ENCODE results near the gene COG1.

The COG1 gene

DNA sequence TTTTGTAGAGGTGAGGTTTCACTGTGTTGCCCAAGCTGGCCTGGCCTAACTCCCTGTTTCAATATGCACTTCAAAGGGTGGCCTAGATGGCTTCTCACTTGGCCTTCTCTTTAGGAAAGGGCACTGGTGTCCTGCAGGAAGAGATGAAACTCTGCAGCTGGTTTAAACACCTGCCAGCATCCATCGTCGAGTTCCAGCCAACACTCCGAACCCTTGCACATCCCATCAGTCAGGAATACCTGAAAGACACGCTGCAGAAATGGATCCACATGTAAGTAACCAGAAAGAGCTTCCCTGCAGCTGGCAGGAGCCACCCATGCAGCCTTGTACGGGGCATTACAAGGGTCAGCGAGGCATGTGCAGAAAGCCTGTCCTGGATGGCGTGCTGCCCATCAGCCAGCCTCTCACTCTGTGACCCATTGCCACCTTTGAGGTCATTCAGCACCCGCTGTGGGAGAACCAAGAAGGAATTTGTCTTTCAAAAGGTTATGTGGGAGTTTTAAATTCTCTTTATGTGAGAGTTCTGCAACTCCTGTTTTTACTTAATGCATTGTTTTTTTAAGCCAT is 7.0 kb downstream of the COG1 start:
- DNase-seq, result no peak

GRCh38 chr17:73200476-73200875 is 7.6 kb downstream of the COG1 start:
- DNase-seq, result no peak

DNA sequence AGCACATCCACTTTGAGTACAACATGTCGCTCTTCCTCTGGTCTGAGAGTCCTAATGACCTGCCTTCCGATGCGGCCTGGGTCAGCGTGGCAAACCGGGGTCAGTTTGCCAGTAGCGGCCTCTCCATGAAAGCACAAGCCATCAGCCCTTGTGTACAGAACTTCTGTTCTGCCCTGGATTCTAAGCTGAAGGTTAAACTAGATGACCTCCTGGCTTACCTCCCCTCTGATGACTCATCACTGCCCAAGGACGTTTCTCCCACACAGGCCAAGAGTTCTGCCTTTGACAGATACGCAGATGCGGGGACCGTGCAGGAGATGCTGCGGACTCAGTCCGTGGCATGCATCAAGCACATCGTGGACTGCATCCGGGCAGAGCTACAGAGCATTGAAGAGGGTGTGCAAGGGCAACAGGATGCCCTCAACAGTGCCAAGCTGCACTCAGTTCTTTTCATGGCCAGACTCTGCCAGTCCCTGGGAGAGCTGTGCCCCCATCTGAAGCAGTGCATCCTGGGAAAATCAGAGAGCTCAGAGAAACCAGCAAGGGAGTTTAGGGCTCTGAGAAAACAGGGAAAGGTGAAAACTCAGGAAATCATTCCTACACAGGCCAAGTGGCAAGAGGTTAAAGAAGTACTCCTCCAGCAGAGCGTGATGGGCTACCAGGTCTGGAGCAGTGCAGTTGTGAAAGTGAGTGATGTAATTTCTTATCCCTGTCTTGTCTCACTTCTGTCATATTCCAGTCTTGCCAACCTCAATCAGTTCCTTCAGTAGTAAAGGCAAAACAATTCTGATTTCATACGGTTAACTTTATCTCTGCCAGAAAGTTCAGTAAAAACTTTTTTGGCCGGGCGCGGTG is 8.6 kb downstream of the COG1 start:
- no peak for DNase-seq

DNA sequence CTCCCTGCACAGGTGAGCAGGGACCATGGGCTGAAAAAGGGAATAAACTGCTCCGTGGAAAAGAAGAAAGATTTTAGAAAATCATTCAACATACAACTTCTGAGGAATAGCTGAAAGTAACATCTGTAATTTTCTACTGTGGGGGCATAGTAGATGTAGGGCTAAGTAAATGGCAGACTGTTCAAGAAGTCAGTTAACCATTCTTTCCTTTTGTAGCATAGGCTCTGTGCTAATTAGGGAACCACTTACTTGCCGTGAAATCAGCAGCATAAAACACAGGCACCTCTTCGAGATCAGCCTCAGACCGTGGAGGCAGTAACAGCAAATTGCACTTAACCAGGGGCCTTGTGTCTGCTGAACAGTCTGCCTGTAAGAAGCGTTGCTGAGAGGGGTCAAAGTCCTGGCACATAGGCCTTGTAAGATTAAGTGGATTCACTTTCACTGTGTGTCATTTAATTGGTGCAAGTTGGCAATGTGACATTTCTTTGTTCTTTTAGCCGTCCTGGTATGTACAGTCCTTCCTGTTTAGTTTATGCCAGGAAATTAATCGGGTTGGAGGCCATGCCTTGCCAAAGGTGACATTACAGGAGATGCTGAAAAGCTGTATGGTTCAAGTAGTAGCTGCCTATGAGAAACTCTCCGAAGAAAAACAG is 10.4 kb downstream of the COG1 start:
- no peak for DNase-seq

DNA sequence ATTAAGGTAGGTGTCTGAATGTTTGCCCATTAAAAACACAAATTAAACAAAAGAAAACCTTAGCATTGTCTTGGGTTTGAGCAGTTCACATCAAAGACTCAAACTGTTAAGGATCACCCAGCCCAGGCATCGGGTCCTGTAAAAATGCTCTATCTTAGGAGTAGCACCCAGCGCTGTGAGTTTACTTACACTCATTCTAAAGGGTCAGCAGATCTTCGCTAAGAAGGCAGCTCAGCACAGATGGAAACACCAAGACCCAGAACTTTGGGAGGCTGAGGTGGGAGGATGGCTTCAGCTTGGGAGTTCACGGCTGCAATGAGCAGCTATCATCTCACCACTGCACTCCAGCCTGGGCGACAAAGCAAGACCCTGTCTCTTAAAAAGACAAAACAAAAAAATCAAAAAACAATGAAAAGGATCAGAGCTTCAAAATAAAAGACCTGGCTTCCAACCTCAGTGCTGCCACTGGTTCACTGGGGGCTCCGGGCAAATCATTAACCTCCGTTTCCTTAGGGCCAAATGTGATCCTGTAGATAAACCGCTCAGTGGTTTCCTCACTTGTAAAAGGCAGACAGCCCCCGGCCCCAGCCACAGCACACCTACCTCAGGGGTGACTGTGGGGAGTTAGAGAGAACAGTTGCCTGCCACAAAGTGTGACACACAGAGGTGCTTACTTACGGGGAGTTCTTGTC is 11.1 kb downstream of the COG1 start:
- DNase-seq, result no peak

DNA sequence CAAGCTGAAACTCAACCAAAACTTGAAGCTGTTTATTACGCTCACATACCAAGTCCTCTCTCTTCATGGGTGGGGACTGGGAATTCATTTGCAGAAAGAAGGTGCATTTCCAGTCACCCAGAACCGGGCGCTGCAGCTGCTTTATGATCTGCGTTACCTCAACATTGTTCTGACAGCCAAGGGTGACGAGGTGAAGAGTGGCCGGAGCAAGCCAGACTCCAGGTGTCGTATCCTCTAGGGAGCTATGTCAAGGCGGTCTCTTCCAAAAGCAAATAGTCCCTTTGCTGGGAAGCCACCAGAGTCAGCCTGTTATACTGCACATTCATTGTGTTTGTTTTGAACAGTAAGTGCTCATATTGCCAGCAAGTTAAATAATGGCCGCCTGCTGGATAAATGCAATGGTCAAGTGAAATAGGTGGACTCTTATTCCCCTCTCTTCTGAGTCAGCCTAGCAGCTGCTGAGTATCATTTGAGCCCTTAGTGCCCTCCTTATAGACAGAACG is 12.7 kb downstream of the COG1 start:
- DNase-seq, result no peak

DNA sequence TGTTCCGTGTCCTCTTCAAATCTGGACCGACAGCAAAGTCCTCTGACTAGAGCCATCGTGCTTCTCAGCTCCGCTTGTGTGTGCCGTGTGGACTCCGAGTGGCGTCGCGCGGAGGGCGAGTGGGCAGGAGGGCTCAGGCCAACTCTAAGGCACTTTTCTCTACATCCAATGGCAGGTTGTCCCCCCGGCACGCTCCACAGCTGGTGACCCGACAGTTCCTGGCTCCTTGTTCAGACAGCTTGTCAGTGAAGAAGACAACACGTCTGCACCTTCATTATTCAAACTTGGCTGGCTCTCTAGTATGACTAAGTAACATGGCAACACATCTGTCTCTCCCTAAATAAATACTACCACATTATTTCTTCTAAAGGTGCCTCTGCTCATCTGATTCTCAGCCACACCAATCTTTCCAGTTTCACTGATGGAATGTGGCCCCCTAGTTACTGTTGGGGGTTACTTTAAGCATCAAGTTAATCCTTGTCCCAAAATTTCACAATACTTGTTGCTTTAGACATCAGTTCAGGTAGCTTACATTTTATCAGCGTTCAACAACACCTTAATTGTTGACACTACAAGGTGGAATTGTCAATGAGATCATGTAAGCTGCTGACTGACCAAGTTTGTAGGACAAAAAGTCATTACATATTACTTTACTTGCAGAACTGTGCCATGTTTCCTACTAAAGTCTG is 15.4 kb downstream of the COG1 start:
- DNase-seq, result no peak

- DNase-seq, result no peak
These were observed 16.6 kb downstream of the COG1 start for GRCh38 chr17:73209436-73209835.

DNA sequence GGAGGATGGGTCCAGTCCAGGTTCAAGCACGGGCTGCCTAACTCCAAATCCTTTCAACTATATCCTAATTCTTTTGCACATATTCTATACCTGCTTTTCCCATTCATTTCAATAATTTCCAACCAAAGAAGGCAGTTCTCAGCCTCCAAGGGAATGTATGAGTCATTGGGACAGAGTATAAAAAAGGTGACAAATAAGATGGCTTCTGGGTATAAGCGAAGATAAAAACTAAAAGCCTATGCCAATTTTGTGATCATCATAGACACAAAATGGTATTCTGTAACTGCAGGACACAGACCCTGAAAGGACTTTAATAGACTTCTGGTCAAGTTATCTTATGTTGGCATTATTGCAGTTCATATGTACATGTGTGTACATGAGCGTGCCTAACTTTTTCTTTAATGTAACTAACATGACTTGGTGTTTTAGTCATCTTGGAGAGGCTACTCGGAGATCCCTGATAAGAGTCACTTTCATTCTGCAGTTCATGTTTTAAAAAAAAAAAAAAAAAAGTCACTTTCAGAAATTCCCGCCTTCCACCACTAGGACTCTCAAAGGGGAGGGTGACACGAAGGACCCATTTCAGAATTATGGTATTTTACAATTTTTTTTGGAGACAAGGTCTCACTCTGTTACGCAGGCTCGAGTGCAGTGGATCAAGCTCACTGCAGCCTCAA is 17.3 kb downstream of the COG1 start:
- no peak for DNase-seq

DNA sequence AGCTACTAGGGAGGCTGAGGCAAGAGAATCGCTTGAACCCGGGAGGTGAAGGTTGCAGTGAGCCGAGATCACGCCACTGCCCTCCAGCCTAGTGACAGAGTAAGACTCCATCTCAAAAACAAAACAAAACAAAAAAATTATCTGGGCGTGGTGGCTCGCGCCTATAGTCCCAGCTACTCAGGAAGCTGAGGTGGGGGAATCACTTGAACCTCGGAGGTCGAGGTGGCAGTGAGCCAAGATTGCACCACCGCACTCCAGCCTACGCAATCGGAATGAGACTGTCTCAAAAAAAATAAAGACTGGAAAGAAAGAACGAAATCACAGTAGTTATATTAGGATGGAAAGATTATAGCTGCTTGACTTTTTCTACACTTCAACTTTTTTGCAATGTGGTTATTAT is 18.9 kb downstream of the COG1 start:
- DNase-seq, result no peak

DNA sequence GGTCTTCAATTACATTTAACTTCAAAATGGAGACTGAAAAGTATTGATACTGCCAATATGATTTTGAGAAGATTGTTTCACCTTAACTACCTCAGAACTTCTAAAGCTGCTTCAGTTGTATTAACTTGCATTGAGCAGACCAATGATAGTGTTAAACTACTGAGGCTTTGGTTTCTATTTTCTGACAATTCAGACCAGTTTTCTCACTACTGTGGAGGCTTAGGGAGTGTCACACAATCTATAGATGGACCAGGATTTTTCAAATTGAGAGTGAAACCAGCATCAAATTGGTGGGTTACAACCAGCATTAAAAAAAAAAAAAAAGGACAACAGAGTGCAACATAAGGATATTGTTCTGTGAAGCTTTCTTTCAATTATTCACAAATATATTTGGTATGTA is 21.2 kb downstream of the COG1 start:
- no peak for DNase-seq

DNA sequence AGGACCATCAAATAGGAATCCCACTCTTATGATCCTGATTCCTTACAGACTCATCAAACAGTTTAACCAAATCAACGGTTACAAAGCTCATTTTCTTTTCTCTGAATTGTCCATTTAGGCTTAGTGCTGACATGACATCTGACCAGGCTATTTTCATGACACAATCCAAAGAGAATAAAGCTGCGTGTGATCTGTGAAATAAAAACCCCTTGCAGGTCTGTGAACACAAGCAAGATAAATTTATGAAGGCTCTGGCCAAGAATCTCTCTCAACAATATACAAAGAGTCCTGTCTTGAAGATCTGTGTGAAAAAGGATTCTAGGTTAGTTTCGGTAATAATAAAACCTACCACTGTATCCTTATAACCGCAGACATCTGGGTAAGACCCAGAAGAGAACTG is 22.0 kb downstream of the COG1 start:
- DNase-seq, result no peak

DNA sequence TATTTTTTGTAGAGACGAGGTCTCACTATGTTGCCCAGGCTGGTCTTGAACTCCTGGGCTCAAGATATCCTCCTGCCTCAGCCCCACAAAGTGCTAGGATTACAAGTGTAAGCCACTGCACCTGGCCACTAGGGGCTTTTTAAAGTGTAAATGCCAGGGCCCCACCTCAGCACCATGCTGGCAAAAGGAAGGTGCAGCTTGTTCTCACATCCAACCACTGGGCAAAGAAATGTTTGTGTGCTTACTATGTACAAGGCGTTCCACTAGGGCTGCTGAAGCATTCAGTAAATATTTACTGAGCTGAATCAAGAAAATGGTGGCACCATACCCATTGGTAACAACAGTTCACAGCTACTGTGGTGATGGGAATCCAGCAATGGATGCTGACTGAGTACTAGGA is 22.6 kb downstream of the COG1 start:
- no peak for DNase-seq

- DNase-seq, result no peak
These were observed 30.9 kb downstream of the COG1 start for GRCh38 chr17:73223626-73224230.

DNA sequence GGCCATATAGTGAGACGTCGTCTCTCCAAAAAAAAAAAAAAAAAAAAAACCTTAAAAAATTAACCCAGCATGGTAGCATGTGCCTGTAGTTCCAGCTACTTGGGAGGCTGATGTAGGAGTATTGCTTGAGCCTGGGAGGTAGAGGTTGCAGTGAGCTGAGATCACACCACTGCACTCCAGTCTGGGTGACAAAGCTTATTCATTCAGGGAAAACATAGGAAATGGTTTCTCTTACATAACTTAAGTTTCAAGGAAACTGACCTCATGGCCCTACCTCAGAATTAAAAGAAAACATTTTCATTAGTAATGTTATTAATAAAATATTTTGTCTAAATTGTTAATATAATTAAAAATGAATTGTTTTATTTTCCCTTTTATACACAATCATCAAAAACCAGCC is 31.4 kb downstream of the COG1 start:
- no peak for DNase-seq

DNA sequence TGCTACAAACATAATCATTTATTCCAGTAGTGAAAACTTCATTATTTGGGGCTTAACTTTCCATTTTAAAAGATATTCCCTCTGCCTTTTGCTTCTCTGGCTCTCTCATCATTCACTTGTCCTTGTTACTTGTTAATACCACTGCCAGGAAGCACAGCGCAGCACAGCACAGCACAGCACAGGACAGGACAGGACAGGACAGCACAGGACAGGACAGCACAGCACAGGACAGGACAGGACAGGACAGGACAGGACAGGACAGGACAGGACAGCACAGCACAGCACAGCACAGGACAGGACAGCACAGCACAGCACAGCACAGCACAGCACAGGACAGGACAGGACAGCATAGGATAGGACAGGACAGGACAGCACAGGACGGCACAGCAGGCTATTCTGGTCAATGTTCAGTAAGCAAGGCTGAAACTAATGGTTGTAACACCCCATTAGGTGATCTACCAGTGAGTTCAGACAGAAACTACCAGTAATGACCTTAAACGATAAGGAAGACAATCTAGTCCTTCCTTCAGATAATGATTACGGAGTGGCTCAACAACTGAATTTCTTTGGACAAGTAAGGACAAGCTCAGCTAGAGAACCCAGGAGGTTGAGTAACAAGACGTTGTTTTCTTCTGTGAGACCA is 31.9 kb downstream of the COG1 start:
- DNase-seq, result no peak

- DNase-seq, result no peak
These were observed 33.8 kb downstream of the COG1 start for GRCh38 chr17:73226556-73227172.

- DNase-seq, result no peak
These were observed 34.5 kb downstream of the COG1 start for GRCh38 chr17:73227379-73227778.

DNA sequence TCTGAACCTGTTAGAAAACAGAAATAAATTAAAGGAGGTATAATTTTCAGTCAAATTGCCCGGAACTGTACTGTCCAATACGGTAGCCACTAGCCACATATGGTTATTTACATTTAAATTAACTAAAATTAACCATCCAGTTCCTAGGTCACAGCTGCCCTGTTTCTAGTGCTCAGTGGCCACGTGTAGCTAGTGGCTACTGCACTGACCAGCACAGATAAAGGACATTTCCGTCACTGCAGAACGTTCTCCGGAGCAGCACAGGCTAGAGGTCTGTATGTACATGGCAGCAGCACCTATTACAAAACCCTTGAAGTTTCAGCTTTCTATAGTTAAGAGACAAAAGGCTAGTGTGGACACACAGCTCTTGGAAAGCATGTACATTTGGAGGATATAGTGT is 35.1 kb downstream of the COG1 start:
- no peak for DNase-seq

DNA sequence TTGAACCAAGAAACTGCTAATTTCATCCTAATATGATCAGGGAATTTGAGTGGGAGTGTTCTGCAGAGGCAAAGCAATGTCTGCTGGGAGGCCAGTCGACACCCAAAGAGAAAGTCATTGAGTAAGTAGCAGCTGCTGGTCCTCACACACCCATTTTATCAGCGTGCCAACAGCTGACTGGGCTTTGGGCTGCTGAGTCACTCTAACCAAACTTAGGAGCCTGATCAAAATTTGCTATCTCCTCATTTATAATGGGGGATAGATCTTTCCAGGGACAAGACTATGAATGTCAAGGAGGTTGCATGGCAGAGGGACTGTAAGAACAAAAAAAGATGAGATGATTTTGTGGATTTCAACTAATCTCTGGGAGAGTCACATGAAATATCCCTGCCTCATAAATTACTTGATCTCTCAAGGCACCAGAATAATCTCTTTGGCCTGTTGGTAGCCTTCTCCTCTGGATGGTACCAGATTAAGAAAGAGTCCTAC is 35.9 kb downstream of the COG1 start:
- DNase-seq, result no peak

DNA sequence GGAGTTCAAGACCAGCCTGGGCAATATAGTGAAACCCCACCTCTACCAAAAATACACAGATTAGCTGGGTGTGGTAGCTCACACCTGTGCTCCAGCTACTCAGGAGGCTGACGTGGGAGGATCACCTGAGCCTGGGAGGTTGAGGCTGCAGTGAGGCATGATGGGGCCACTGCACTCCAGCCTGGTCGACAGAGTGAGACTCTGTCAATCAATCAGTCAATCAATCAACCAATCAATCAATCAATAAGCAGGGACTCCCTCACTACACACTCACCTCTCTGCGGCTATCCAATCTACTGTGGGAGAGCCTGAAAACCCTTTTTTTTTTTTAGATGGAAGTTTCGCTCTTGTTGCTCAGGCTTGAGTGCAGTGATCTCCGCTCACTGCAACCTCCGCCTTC is 37.2 kb downstream of the COG1 start:
- DNase-seq, result no peak
